Activated CD8-positive, alpha-beta memory T cell treated with anti-CD3 and anti-CD28 coated beads, Interleukin-2, amount 50 U/mL, for 4 hours (primary cell): Measurements from ENCODE around the gene OXER1.

ENCODE experiments used
- DNase-seq: peaks from one replicate; pipeline ENCODE4 v3.0.0-alpha.2; 2020

The OXER1 gene

DNA sequence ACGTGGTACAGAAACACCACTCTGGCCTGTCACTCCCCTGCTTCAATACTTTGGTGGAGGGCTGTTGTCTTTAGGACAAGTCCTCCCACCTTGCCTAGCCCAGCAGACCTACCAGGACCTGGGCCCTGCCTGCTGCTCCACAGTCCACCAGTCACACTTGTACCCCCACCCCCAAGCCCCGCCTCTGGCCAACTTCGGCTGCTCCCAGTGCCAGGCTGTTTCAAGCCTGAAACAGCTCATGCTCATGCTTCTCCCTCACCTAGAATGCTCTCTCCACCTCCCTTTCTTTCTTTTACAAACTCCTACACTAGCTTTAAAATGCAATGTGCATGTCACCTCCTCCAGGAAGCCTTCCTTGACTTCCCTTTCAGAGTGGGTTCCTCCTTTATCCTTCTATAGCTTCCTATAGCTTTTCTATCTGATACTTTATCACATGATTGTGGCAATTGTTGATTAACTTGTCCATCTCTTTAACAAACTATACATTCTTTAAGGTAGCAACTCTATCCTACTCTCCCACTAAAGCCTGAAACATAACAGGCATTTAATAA is 4.8 kb upstream of the OXER1 start:
- DNase-seq, result no peak

- DNase-seq, result no peak
Measured at GRCh38 chr2:42767899-42768705, 4.2 kb upstream of the OXER1 start.

- DNase-seq, result no peak
Measured at GRCh38 chr2:42767080-42767898, 3.4 kb upstream of the OXER1 start.

DNA sequence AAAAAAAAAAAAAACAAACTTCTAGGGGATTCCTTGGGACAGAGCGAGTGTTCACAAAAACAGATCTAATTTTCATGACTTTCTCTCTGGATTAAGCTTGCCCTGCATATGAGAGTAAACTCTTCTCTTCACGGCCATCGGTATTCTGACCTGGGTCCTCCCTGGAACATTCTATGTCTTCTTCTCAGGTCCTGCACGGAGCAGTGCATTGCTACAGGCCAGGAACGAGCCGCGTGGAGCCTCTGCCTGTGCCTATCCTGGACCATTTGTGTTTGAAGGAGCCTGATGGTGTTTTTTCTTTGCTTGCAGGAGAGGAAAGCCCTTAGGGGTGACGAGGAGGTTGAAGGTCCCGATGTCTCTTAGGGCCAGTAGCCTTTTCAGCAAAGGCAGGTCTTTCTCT is 1.8 kb upstream of the OXER1 start:
- DNase-seq, result no peak

DNA sequence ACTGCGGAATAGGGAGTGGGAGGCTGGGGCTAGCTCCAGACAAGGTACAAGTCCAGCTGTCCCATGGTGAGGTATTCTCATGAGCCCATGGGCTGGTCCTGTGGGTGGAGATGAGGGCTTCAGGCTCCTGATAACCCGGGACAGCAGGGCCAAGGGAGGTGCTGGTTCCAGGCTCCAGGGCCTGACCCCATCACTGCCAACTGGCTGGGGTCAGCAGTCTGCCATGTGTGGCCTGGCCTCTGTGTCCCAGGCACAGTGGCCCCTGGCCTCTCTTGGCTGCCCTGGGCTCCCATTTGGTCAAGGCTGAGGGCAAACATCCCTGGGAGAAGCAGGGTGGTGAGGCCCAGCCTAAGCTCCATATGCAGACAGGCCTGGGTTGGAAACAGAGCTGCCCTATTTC is 966 bp upstream of the OXER1 start:
- DNase-seq, result no peak

DNA sequence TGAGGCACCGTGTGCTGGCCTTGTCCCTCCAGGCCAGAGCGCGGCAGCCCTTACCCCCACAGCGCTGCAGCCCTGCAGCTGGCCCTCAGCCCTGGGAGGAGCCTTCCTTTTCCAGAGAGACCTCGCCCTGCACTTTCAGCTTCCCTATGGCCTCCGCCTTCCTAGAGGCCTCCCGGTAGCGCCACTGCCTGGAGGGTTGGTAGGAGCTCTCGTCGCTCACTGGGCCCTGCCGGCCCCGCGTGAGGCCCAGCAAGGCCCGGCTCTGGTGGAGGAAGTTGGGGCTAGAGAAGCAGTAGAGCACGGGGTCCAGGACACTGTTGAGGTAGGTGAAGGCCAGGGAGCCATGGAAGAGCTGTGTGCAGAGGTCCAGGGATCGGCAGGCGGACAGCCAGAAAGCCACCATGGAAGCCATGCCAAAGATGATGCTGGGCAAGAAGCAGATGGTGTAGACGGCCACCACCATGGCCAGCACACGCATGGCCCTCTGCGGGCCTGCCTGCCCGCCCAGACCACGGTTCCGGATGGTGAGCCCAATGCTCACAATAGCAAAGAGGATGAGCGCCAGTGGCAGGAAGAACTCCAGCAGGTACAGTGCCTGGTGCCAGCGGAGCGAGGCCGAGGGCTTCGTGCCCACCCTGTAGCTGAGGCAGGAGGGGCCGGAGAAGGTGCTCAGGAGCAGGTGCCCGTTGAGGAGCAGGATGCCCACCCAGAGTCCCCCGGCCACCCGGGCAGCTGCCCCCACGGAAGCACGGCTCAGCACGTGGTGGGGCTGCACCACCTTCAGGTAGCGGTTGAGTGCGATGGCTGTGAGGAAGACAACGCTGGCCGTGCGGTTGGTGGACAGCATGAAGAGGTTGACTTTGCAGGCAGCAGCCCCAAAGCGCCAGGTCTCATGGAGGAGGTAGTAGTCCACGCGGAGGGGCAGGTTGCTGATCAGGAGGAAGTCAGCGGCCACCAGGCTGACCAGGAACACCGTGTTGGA is 821 bp downstream of the OXER1 start:
- DNase-seq, result no peak

- no peak for DNase-seq
Measured at GRCh38 chr2:42762155-42762554, 1.8 kb downstream of the OXER1 start.

- DNase-seq, result no peak
Measured at GRCh38 chr2:42761554-42761953, 2.4 kb downstream of the OXER1 start.

- DNase-seq, result no peak
Measured at GRCh38 chr2:42758751-42759150, 5.2 kb downstream of the OXER1 start.

DNA sequence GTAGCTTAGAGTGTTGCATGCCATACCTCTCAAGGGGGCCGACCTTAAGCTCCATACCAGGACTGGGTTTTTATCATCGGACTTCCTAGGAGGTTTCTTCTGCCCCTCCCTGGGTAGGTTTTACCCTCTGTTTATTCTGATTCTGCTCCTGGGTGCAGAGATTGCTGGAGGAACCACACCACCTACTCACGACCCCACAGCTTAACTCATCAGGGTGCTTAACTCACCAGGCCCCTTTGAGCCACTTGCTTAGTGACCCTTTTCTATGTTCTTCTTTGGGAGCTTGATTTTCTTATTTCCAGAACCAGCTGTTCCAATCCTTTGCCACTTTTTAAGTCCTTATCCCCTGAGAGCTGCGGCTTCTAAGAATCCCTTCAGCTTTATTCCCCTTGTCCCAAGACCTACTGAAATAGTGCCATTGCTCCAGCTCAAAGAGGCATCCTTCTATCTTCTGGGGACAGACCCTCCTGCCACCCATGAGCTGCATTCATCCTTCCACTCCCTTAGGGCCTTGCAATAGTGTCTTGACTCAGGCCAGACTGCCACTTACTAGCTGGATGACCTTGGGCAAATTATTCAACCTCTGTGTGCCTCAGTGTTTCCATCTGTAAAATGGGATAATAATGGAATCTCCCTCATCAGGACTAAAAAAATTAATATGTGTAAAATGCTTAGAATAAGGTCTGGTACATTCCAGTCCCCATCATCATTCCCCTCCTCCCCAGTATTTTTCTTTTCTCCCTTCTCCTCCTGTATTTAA is 5.8 kb downstream of the OXER1 start:
- no peak for DNase-seq

GRCh38 chr2:42756966-42757513 is 6.9 kb downstream of the OXER1 start:
- DNase-seq, result no peak

GRCh38 chr2:42756150-42756775 is 7.7 kb downstream of the OXER1 start:
- DNase-seq, result no peak

GRCh38 chr2:42755191-42755880 is 8.6 kb downstream of the OXER1 start:
- no peak for DNase-seq

DNA sequence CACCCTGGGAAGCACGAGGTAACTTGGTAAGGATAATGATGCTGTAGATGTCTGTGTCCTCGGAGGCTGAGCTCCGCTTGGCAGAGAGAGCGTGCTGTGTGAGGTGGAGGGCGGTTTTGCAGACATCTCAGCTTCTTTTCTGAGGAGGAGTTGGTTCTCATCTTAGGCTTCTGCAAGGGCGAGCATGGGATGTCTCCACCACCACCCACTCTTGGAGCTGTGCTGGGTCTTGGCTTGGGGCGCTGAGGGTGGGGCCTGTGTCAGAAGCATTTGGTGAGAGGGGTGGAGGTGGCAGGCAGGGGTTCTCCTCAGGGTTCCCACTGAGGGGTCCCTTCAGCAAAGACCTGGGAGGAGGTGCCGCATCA is 9.2 kb downstream of the OXER1 start:
- no peak for DNase-seq

DNA sequence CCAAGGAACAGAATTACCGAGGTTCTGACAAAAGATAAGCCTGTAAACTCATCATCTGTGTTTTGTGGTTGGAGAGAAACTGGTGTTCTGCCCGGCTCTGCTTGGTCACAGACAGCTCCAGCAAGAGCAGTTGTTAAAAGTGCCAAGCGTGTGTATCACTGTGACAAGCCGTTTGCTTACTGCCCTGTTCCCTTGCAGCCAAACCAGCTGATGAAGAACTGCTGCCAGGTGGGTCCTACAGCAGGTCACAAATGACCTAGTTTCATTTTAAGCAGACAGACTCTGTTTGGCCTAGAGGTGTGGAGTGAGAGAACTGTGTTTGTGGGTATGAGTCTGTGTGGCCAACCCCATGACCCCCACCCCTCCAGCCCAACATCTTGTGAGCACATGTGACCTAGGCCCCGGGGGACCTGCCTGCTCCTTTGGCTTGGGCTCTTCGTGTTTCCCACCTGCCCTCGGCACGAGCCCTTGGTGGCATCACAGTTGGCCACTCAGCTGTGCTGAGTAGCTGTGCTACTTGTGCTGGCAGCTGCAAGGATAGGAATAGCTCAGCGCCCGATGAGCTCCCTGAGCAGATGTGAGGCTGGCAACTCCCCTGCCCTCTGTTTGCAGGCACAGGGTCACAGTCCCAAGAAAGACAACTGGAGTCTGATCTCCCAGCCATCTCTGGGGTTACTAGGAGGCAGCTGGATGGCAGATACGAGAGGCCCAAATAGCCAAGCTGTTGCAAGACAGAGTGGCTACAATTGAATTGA is 9.7 kb downstream of the OXER1 start:
- no peak for DNase-seq

DNA sequence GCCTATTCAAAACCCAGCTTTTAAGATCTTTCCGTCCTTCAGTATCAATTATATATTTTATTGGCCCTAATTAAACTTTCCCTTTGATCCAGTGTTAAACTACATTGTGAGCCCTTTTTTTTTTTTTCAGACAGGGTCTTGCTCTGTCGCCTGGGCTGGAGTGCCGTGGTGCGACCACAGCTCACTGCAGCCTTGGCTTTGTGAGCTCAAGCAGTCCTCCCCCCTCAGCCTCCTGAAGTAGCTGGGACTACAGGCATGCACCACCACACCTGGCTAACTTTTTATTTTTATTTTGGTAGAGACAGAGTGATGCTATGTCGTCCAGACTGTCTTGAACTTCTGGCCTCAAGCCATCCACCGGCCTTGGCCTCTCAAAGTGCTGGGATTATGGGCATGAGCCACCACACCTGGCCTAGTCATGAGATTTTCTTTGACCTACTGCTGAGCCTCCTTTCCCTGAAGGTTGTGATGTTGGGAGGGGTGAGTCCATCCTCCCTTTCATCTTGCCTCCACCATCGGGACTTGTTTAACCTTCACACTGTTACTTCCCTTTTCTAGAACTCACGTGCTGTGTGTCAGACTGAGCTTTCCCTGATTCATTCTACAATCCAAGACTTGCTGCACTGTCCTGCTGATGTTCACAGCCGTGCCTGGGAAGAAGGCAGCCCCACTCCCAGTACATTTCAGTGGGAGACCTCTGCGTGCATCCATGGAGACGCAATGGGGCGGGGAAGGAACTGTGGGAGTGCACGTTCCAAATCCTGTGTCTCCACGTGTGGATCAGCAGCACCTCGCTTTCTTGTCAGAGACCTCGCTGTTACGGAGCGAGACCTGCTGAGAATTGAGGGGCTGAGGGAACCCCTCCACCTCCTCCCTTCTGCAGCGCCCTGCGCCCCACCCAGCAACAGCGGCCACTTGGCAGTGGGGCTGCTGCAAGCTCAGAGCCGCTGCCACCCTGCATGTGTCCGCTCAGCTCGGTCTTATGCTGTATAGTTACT is 10.8 kb downstream of the OXER1 start:
- DNase-seq, result no peak

DNA sequence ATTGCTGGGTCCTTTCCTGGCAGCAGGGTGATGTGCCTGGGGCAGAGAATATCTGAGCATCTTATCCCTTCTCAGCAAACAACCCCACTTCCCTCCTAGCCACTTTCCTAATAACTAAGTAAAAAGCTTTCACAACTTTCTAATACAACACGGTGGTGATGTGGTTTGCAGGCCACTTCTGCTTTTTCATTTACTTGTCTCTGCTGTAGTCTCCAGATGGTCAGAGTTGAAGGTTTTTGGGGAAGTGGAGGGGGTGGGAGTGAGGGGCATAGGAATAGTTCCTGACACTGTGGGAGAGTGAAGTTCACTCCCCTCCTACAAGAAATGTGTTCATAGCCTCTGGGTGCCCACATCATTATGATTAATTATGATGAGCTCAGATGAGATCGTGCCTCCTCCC is 11.6 kb downstream of the OXER1 start:
- no peak for DNase-seq

DNA sequence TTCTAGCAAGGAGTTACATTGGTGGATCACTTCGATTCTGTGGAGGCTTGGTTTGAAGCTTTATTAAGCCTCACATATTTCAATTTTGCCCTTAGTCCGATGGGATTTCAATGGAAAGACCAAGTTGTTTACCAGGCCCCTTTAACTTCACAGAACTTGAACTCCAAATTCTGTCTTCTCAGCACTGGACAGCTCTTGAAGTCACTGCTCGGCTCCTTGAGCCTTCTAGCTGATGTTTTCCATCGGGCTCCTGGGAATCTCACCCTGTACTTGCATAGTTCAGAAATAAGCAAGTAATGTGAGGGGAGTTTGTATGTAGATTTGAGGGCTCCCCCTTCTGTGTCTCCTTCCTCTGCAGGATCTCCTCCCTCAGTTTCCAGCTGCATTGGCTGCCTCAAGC is 15.1 kb downstream of the OXER1 start:
- no peak for DNase-seq

DNA sequence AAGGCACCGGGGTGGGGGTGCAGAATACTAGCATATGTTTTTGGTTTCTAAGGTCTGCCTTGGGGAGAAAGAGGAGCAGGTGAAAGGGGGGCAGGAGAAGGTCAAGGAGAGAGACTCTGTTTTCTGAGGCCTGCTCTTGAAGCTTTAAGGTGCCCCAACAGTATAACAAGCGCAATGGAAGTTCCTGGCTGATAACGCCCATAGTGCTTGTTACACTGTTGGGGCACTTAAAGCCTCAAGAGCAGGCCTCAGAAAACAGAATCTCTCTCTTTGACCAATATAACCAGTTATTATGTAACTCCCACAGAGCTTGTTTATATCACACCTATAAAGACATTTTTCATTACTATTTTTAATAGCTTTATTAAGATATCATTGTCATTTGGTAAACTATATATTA is 16.5 kb downstream of the OXER1 start:
- DNase-seq, result no peak
